ENCODE results near the gene CEP350. TPM values are rescaled to one million over a fixed set of nuclear protein-coding genes. Genes with fewer than 3 reads are reported as not detected.

CEP350 gene
- polyA plus RNA-seq, 1 donor (not counting 4 experiments of a cell fraction or from before 2014, with no cell fraction given), result 12.0 TPM

GRCh38 chr1:179926850-179927205 lies 27.8 kb upstream of the CEP350 start:
- dilution Hi-C loops (cut with MboI; ENCODE audit: extremely low pct_ligation_motif_present, low sequenced_read_pairs), result no loop called here
- Histone ChIP-seq H3K4me1 (ENCODE audit: control insufficient read depth, extremely low read depth, insufficient read depth, low read length) (peaks cover 11% of the 10 kb centered on the region), H3K4me3 (ENCODE audit: control insufficient read depth in 2 of 3, extremely low read depth in 1 of 3, insufficient read depth in 2 of 3, low read depth in 1 of 3, low read length in 3 of 3) (no peak overlapping the region), H3K9me1 (ENCODE audit: control insufficient read depth, extremely low read depth, insufficient read depth, low read length) (no peaks in the 10 kb centered on the region), H3K27me3 (ENCODE audit: control insufficient read depth, extremely low read depth, insufficient read depth, low read length) (no peaks in the 10 kb centered on the region), H4K20me1 (ENCODE audit: control insufficient read depth, extremely low read depth, insufficient read depth, low read length) (no peaks in the 10 kb centered on the region), H3K36me3 (ENCODE audit: control insufficient read depth in 2 of 2, extremely low read depth in 1 of 2, insufficient read depth in 2 of 2, low read length in 2 of 2) (no peaks in the 10 kb centered on the region), H3K4me2 (ENCODE audit: control insufficient read depth, extremely low read depth, insufficient read depth, low read depth, low read length) (peak overlapping the region; percentile 9), H3K27ac (ENCODE audit: control insufficient read depth, insufficient read depth, low read length) (peak overlapping the region; percentile 47), H2AFZ (ENCODE audit: control insufficient read depth, low read length) (no peak overlapping the region), H3K79me2 (ENCODE audit: control insufficient read depth, insufficient read depth, low read length) (no peaks in the 10 kb centered on the region), H3K9ac (ENCODE audit: control insufficient read depth, extremely low read depth, insufficient read depth, low read length) (no peak overlapping the region), H3K9me3 (ENCODE audit: control insufficient read depth, low read depth, low read length) (no peaks in the 10 kb centered on the region)
- no peak for TF ChIP-seq EZH2 (IDR thresholded peaks at IDR 0.05; ENCODE audit: low read length)
- no peak for TF ChIP-seq CTCF (optimal IDR thresholded peaks at IDR 0.05 in 1 of 3, IDR thresholded peaks at IDR 0.05 in 1 of 3, conservative IDR thresholded peaks at IDR 0.05 in 1 of 3; ENCODE audit: extremely low read depth in 1 of 3, insufficient read depth in 2 of 3, low read length in 3 of 3)
- no peak for FAIRE-seq
- DNase-seq (ENCODE audit: low read depth, low spot score), result no peak

GRCh38 chr1:179929955-179930798 lies 24.4 kb upstream of the CEP350 start:
- Histone ChIP-seq H3K27me3 (ENCODE audit: control insufficient read depth, extremely low read depth, insufficient read depth, low read length) (no peaks in the 10 kb centered on the region), H3K4me2 (ENCODE audit: control insufficient read depth, extremely low read depth, insufficient read depth, low read depth, low read length) (no peak overlapping the region), H3K4me1 (ENCODE audit: control insufficient read depth, extremely low read depth, insufficient read depth, low read length) (peaks cover 11% of the 10 kb centered on the region), H3K9ac (ENCODE audit: control insufficient read depth, extremely low read depth, insufficient read depth, low read length) (no peak overlapping the region), H3K9me3 (ENCODE audit: control insufficient read depth, low read depth, low read length) (no peaks in the 10 kb centered on the region), H3K79me2 (ENCODE audit: control insufficient read depth, insufficient read depth, low read length) (no peaks in the 10 kb centered on the region), H2AFZ (ENCODE audit: control insufficient read depth, low read length) (no peak overlapping the region), H4K20me1 (ENCODE audit: control insufficient read depth, extremely low read depth, insufficient read depth, low read length) (no peaks in the 10 kb centered on the region), H3K36me3 (ENCODE audit: control insufficient read depth in 2 of 2, extremely low read depth in 1 of 2, insufficient read depth in 2 of 2, low read length in 2 of 2) (no peaks in the 10 kb centered on the region), H3K4me3 (ENCODE audit: control insufficient read depth in 2 of 3, extremely low read depth in 1 of 3, insufficient read depth in 2 of 3, low read depth in 1 of 3, low read length in 3 of 3) (no peak overlapping the region), H3K9me1 (ENCODE audit: control insufficient read depth, extremely low read depth, insufficient read depth, low read length) (no peaks in the 10 kb centered on the region), H3K27ac (ENCODE audit: control insufficient read depth, insufficient read depth, low read length) (no peak overlapping the region)
- TF ChIP-seq EZH2 (IDR thresholded peaks at IDR 0.05; ENCODE audit: low read length) (no peak), CTCF (optimal IDR thresholded peaks at IDR 0.05 in 1 of 3, IDR thresholded peaks at IDR 0.05 in 1 of 3, conservative IDR thresholded peaks at IDR 0.05 in 1 of 3; ENCODE audit: extremely low read depth in 1 of 3, insufficient read depth in 2 of 3, low read length in 3 of 3) (no peak)
- FAIRE-seq (no peak), DNase-seq (ENCODE audit: low read depth, low spot score) (no peak)
- dilution Hi-C loops (cut with MboI; ENCODE audit: extremely low pct_ligation_motif_present, low sequenced_read_pairs), result no loop called here

Data from keratinocyte (primary cell).